CD14-positive monocyte (primary cell): ENCODE measurements around the gene RPTOR. TPM values are rescaled to one million over a fixed set of nuclear protein-coding genes. Genes with fewer than 3 reads are reported as not detected.

Source experiments
- DNase-seq, 3 donors: peaks; one replicate each; pipeline ENCODE4 v3.0.0-alpha.2; 2011 to 2022
- H2AFZ ChIP-seq: 2 replicates; pipeline ENCODE4 v1.6.0; 2012; ENCODE audit warnings: mild to moderate bottlenecking, low read depth, low read length, inconsistent platforms; ENCODE audit not compliant: insufficient read depth, poor library complexity, severe bottlenecking
- H3K27ac ChIP-seq, 2 donors: 1 replicate in 1 of 2; 2 replicates in 1 of 2; pipeline ENCODE4 v1.5.1; 2012 to 2013; ENCODE audit warnings: low read length in 2 of 2, control low read depth in 1 of 2, inconsistent platforms in 1 of 2, low read depth in 1 of 2, mild to moderate bottlenecking in 1 of 2
- H3K27me3 ChIP-seq, 2 donors: one replicate each; pipeline versions ENCODE4 v1.6.0 to v1.6.1; 2011 to 2013; ENCODE audit warnings: low read length in 2 of 2; ENCODE audit not compliant: control insufficient read depth in 2 of 2, insufficient read depth in 2 of 2
- H3K36me3 ChIP-seq, 2 donors: replicated peaks in 1 of 2; 1 replicate in 1 of 2; 2 replicates in 1 of 2; pipeline versions ENCODE4 v1.5.1 to v1.6.1; 2012 to 2013; ENCODE audit warnings: low read length in 2 of 2, control low read depth in 1 of 2, inconsistent platforms in 1 of 2, mild to moderate bottlenecking in 1 of 2; ENCODE audit not compliant: insufficient read depth in 2 of 2, control insufficient read depth in 1 of 2
- H3K4me1 ChIP-seq, 2 donors: 1 replicate in 1 of 2; 2 replicates in 1 of 2; pipeline versions ENCODE4 v1.5.1 to v1.6.1; 2012 to 2013; ENCODE audit warnings: low read length in 2 of 2, control low read depth in 1 of 2, inconsistent platforms in 1 of 2, mild to moderate bottlenecking in 1 of 2, moderate library complexity in 1 of 2; ENCODE audit not compliant: insufficient read depth in 2 of 2, control insufficient read depth in 1 of 2
- H3K4me2 ChIP-seq: replicated peaks from 2 replicates; pipeline ENCODE3; 2012; ENCODE audit warnings: low read length, moderate library complexity, mild to moderate bottlenecking; ENCODE audit not compliant: poor library complexity, severe bottlenecking; ENCODE audit errors: extremely low read depth
- H3K4me3 ChIP-seq, 3 experiments: fragments of 200-600 bp in 1 of 3; sonication (generic) in 1 of 3; replicated peaks in 1 of 3; 1 replicate in 2 of 3; 2 replicates in 1 of 3; pipeline ENCODE4 v1.5.1; 2011 to 2013; ENCODE audit warnings: low read length in 3 of 3, mild to moderate bottlenecking in 3 of 3, control low read depth in 2 of 3, low read depth in 2 of 3, inconsistent platforms in 1 of 3, moderate library complexity in 1 of 3
- H3K79me2 ChIP-seq: 2 replicates; pipeline ENCODE4 v1.6.0; 2012; ENCODE audit warnings: mild to moderate bottlenecking, control low read depth, inconsistent platforms, low read length, moderate library complexity; ENCODE audit not compliant: insufficient read depth
- H3K9ac ChIP-seq: 2 replicates; pipeline ENCODE4 v1.6.0; 2017; ENCODE audit warnings: low read length, mild to moderate bottlenecking; ENCODE audit not compliant: insufficient read depth, poor library complexity, severe bottlenecking
- H3K9me3 ChIP-seq, 2 donors: replicated peaks in 1 of 2; 1 replicate in 1 of 2; 2 replicates in 1 of 2; pipeline versions ENCODE4 v1.5.1 to v1.6.1; 2012 to 2013; ENCODE audit warnings: low read length in 2 of 2, control low read depth in 1 of 2; ENCODE audit not compliant: control insufficient read depth in 1 of 2, insufficient read depth in 1 of 2
- H4K20me1 ChIP-seq: 2 replicates; pipeline ENCODE4 v1.6.0; 2012; ENCODE audit warnings: mild to moderate bottlenecking, low read length, control low read depth, moderate library complexity; ENCODE audit not compliant: insufficient read depth
- H3K27ac Mint-ChIP-seq, 7 donors: one replicate each; pipeline ENCODE4 v1.8.0; 2020; ENCODE audit warnings: mild to moderate bottlenecking in 7 of 7, mixed read lengths in 7 of 7, moderate library complexity in 6 of 7, inconsistent platforms in 2 of 7
- H3K27me3 Mint-ChIP-seq, 3 donors: one replicate each; pipeline ENCODE4 v1.8.0; 2021 to 2022; ENCODE audit warnings: low read depth in 3 of 3, mild to moderate bottlenecking in 3 of 3, mixed read lengths in 3 of 3, moderate library complexity in 3 of 3, inconsistent platforms in 1 of 3
- H3K36me3 Mint-ChIP-seq, 2 donors: one replicate each; pipeline ENCODE4 v1.8.0; 2020; ENCODE audit warnings: mixed read lengths in 2 of 2, inconsistent platforms in 1 of 2, mild to moderate bottlenecking in 1 of 2
- H3K4me1 Mint-ChIP-seq: one replicate; pipeline ENCODE4 v1.8.0; 2020; ENCODE audit warnings: mild to moderate bottlenecking, mixed read lengths
- H3K4me3 Mint-ChIP-seq, 2 donors: one replicate each; pipeline ENCODE4 v1.8.0; 2020; ENCODE audit warnings: mild to moderate bottlenecking in 2 of 2, mixed read lengths in 2 of 2, moderate library complexity in 1 of 2
- H3K9me3 Mint-ChIP-seq, 7 donors: one replicate each; pipeline ENCODE4 v1.8.0; 2020 to 2022; ENCODE audit warnings: mixed read lengths in 7 of 7, mild to moderate bottlenecking in 6 of 7, moderate library complexity in 6 of 7, inconsistent platforms in 2 of 7
- WGBS: methylation state at CpG from one replicate; pipeline ENCODE4 v1.1.5; 2013; ENCODE audit warnings: missing lambda C conversion rate; ENCODE audit not compliant: insufficient coverage; 5-methylcytosine and 5-hydroxymethylcytosine counted together
- intact Hi-C, 2 donors: fragments of 100-400 bp; cut with micrococcal nuclease; formaldehyde crosslinking; loops; one replicate each; pipeline versions ENCODE4 v1.15.0 to v1.15.1; 2023
- polyA plus RNA-seq, 3 donors: library from polyadenylated mRNA; depleted of rRNA in 1 of 3; unstranded in 2 of 3; stranded (reverse) in 1 of 3; fragments of 300-500 nt in 2 of 3; fragments of >200 nt in 1 of 3; fragmentation: Illumina TruSeq in 2 of 3; gene quantifications; 1 replicate in 2 of 3; 2 replicates in 1 of 3; pipeline ENCODE4 v1.2.3, GENCODE V29; 2012 to 2021
- TF ChIP-seq, protein P1 (sequence below): fragments of 200-600 bp; IDR thresholded peaks from one replicate; pipeline ENCODE4 v1.8.0; 2022; ENCODE audit warnings: antibody characterized with exemption, mild to moderate bottlenecking

The RPTOR gene
- polyA plus RNA-seq, 3 donors = 1.1 to 8.7 (median 2.6) TPM

GRCh38 chr17:80516171-80516932 is 28.3 kb upstream of the RPTOR start:
- H3K9ac ChIP-seq = no peak overlapping the region
- no peak overlapping the region for H3K27ac ChIP-seq
- TF ChIP-seq, protein P1, sequence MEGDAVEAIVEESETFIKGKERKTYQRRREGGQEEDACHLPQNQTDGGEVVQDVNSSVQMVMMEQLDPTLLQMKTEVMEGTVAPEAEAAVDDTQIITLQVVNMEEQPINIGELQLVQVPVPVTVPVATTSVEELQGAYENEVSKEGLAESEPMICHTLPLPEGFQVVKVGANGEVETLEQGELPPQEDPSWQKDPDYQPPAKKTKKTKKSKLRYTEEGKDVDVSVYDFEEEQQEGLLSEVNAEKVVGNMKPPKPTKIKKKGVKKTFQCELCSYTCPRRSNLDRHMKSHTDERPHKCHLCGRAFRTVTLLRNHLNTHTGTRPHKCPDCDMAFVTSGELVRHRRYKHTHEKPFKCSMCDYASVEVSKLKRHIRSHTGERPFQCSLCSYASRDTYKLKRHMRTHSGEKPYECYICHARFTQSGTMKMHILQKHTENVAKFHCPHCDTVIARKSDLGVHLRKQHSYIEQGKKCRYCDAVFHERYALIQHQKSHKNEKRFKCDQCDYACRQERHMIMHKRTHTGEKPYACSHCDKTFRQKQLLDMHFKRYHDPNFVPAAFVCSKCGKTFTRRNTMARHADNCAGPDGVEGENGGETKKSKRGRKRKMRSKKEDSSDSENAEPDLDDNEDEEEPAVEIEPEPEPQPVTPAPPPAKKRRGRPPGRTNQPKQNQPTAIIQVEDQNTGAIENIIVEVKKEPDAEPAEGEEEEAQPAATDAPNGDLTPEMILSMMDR = no peak
- Mint-ChIP-seq H3K4me3 (no peak overlapping the region), H3K4me1 (no peaks in the 10 kb centered on the region), H3K36me3 (no peaks in the 10 kb centered on the region), H3K9me3 (peaks cover 0 to 4% (median 0%) of the 10 kb centered on the region in 7 donors), H3K27ac (no peak overlapping the region), H3K27me3 (peaks cover 3 to 22% (median 7%) of the 10 kb centered on the region in 3 donors)
- H3K79me2 ChIP-seq = no peaks in the 10 kb centered on the region
- WGBS = 89% methylated on average over 15 of the region's 17 CpGs
- DNase-seq = no peak
- H3K36me3 ChIP-seq = no peaks in the 10 kb centered on the region
- no peak overlapping the region for H3K4me3 ChIP-seq
- H3K4me1 ChIP-seq = no peaks in the 10 kb centered on the region
- no peaks in the 10 kb centered on the region for H3K27me3 ChIP-seq
- H3K9me3 ChIP-seq = no peaks in the 10 kb centered on the region
- no peak overlapping the region for H3K4me2 ChIP-seq
- no peaks in the 10 kb centered on the region for H4K20me1 ChIP-seq
- intact Hi-C loops = no loop called here
- no peak overlapping the region for H2AFZ ChIP-seq

GRCh38 chr17:80517641-80518040 is 27.0 kb upstream of the RPTOR start:
- no peak overlapping the region for H3K4me3 Mint-ChIP-seq
- Histone ChIP-seq H3K27me3 (no peaks in the 10 kb centered on the region), H3K27ac (no peak overlapping the region), H3K4me1 (no peaks in the 10 kb centered on the region), H3K9me3 (no peaks in the 10 kb centered on the region), H3K9ac (no peak overlapping the region), H3K4me3 (no peak overlapping the region), H3K36me3 (no peaks in the 10 kb centered on the region), H3K79me2 (no peaks in the 10 kb centered on the region), H2AFZ (no peak overlapping the region), H4K20me1 (no peaks in the 10 kb centered on the region), H3K4me2 (no peak overlapping the region)
- no peak for DNase-seq
- TF ChIP-seq, protein P1 = no peak
- no peaks in the 10 kb centered on the region for H3K36me3 Mint-ChIP-seq
- WGBS = 94% methylated on average over 3 of the region's 3 CpGs
- no peaks in the 10 kb centered on the region for H3K4me1 Mint-ChIP-seq
- peaks cover 3 to 24% (median 7%) of the 10 kb centered on the region in 3 donors for H3K27me3 Mint-ChIP-seq
- intact Hi-C loops = no loop called here
- H3K9me3 Mint-ChIP-seq = peaks cover 0 to 4% (median 0%) of the 10 kb centered on the region in 7 donors
- no peak overlapping the region for H3K27ac Mint-ChIP-seq
